GM21723 (cell line): ENCODE results near the gene WLS.

ENCODE experiments used
- ATAC-seq: cut with Tn5 transposase; IDR thresholded peaks from one replicate; pipeline ENCODE4 v1.9.1; 2021; ENCODE audit warnings: mild to moderate bottlenecking, moderate library complexity; ENCODE audit not compliant: unreplicated experiment

Gene WLS

GRCh38 chr1:68142036-68142435 is 90.3 kb downstream of the WLS start:
- ATAC-seq: no peak

- ATAC-seq: no peak
Measured at GRCh38 chr1:68141071-68142021, 91.0 kb downstream of the WLS start.

GRCh38 chr1:68140536-68140935 is 91.8 kb downstream of the WLS start:
- no peak for ATAC-seq

- ATAC-seq: no peak
Measured at GRCh38 chr1:68136187-68136586, 96.1 kb downstream of the WLS start.

GRCh38 chr1:68132426-68133130 is 99.7 kb downstream of the WLS start:
- no peak for ATAC-seq

- ATAC-seq: no peak
Measured at GRCh38 chr1:68131261-68131660, 101.1 kb downstream of the WLS start.

- no peak for ATAC-seq
Measured at GRCh38 chr1:68129536-68130250, 102.6 kb downstream of the WLS start.

GRCh38 chr1:68128820-68129219 is 103.5 kb downstream of the WLS start:
- no peak for ATAC-seq

GRCh38 chr1:68128157-68128556 is 104.2 kb downstream of the WLS start:
- ATAC-seq: no peak

- no peak for ATAC-seq
Measured at GRCh38 chr1:68121536-68121935, 110.8 kb downstream of the WLS start.

- ATAC-seq: peak; percentile 76
Measured at GRCh38 chr1:68120136-68120791, 112.1 kb downstream of the WLS start.

GRCh38 chr1:68119445-68119844 is 112.9 kb downstream of the WLS start:
- no peak for ATAC-seq

GRCh38 chr1:68117416-68117815 is 114.9 kb downstream of the WLS start:
- no peak for ATAC-seq

- ATAC-seq: no peak
Measured at GRCh38 chr1:68116643-68117235, 115.6 kb downstream of the WLS start.

- no peak for ATAC-seq
Measured at GRCh38 chr1:68115308-68115707, 117.0 kb downstream of the WLS start.

- ATAC-seq: no peak
Measured at GRCh38 chr1:68113966-68114365, 118.4 kb downstream of the WLS start.

GRCh38 chr1:68112835-68113243 is 119.5 kb downstream of the WLS start:
- ATAC-seq: no peak

GRCh38 chr1:68111519-68112436 is 120.5 kb downstream of the WLS start:
- ATAC-seq: no peak

GRCh38 chr1:68107771-68108170 is 124.6 kb downstream of the WLS start:
- no peak for ATAC-seq
